HUES6 (cell line): ENCODE results near the gene DIP2C.

Source experiments
- H3K27ac ChIP-seq: 2 replicates; pipeline ENCODE4 v1.7.0; 2013; ENCODE audit warnings: low read depth, mild to moderate bottlenecking, low read length, inconsistent platforms
- H3K27me3 ChIP-seq: 2 replicates; pipeline ENCODE4 v1.6.1; 2013; ENCODE audit warnings: low read length; ENCODE audit not compliant: control insufficient read depth, insufficient read depth
- H3K36me3 ChIP-seq: 2 replicates; pipeline ENCODE4 v1.6.1; 2013; ENCODE audit warnings: low read length; ENCODE audit not compliant: control insufficient read depth, insufficient read depth
- H3K4me1 ChIP-seq: 2 replicates; pipeline ENCODE4 v1.6.1; 2013; ENCODE audit warnings: low read length; ENCODE audit not compliant: control insufficient read depth, insufficient read depth
- H3K4me3 ChIP-seq: 2 replicates; pipeline ENCODE4 v1.5.1; 2013; ENCODE audit warnings: low read depth, low read length
- H3K9ac ChIP-seq: one replicate; pipeline ENCODE4 v1.6.1; 2013; ENCODE audit warnings: mild to moderate bottlenecking, low read length
- H3K9me3 ChIP-seq: 2 replicates; pipeline ENCODE4 v1.6.1; 2013; ENCODE audit warnings: low read depth, low read length; ENCODE audit not compliant: control insufficient read depth, insufficient read depth

The DIP2C gene

DNA sequence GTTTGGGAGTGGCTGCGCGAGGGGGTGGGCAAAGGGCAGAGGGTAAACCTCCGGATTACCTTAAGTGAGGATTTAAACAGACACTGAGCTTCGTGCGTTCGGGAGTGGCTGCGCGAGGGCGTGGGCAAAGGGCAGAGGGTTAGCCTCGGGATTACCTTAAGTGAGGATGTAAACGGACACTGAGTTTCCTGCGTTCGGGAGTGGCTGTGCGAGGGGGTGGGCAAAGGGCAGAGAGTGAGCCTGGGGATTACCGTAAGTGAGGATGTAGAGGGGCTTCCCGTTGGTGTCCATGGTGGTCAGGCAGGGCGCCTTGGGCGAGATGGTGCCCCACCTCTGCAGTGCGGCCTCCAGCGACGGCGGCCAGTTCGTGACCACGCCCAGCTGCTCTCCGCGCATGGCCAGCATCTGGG lies 275.8 kb downstream of the DIP2C start:
- H3K4me3 ChIP-seq: no peak overlapping the region
- H3K9me3 ChIP-seq: no peaks in the 10 kb centered on the region
- no peak overlapping the region for H3K27ac ChIP-seq
- no peaks in the 10 kb centered on the region for H3K27me3 ChIP-seq
- H3K4me1 ChIP-seq: peaks cover 4% of the 10 kb centered on the region; the same call in 1 of the 2 replicates
- H3K36me3 ChIP-seq: peaks cover 2% of the 10 kb centered on the region; the same call in 1 of the 2 replicates
- H3K9ac ChIP-seq: no peak overlapping the region

DNA sequence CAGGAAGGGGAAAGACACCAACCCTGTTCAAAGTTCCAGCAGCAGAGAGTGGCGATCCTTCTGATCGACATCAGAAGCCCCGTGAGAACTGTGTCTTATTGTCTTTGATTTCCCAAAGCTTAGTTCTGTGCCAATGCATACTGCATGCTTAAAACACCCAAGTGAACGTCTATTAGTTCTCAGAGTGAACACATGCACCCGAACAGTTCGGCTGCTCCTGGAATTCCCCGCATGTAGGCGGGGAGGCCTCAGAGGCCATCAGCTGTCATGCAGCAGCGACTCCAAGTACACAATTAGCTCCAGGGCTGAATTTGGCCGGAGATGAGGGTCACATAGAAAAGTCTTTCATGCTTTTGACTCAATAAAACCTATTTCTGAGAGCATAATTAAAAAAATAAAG lies 277.4 kb downstream of the DIP2C start:
- Histone ChIP-seq H3K36me3 (peaks cover 13% of the 10 kb centered on the region), H3K9me3 (no peaks in the 10 kb centered on the region), H3K27me3 (no peaks in the 10 kb centered on the region), H3K27ac (no peak overlapping the region), H3K4me3 (no peak overlapping the region), H3K4me1 (peaks cover 4% of the 10 kb centered on the region; the same call in 1 of the 2 replicates), H3K9ac (no peak overlapping the region)

DNA sequence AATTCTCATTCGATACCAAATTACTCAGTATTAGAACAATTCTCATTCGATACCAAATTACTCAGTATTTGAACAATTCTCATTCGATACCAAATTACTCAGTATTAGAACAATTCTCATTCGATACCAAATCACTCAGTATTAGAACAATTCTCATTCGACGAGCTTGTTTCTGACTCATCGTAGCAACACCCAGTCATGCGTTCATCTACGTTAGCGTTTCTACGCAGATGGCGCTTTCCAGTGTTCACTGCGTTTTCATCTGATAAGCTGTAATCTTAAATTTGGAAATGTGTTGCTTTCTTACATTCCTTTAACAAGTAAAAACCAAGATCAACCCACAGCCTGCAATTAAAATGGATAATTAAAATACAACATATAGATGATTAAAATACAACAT lies 277.9 kb downstream of the DIP2C start:
- H3K9ac ChIP-seq: no peak overlapping the region
- H3K27me3 ChIP-seq: no peaks in the 10 kb centered on the region
- H3K4me1 ChIP-seq: peaks cover 4% of the 10 kb centered on the region; the same call in 1 of the 2 replicates
- H3K36me3 ChIP-seq: peaks cover 13% of the 10 kb centered on the region
- H3K27ac ChIP-seq: no peak overlapping the region
- no peak overlapping the region for H3K4me3 ChIP-seq
- no peaks in the 10 kb centered on the region for H3K9me3 ChIP-seq

DNA sequence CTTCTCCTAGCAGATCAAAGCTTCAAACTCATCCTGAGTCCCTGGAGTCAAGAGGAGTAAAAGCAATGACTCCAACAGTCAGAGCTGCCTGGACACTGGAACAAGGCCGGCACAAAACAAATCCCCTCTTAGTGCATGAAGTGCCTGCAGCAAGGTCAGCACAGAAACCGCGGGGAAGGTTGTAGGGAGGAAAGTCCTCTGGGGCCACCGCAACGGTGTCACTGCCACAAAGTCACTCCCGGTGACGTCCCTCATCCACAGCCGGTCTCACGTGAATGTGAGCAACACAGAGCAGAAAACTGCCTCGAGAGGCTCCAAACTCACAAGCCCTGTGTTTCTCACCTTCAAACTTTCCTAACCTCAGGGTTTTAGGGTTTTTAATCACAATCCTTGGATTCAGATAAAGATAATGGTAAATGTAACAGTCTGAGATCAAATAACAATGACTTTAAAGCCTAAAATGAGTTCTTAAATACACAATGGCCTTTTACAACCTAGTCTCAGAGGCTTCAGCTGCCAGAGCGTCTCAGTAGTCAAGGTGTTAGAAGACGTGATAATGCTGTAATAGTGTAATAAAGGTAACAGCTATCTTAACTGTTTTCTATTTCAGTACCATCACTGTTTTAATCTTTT lies 279.9 kb downstream of the DIP2C start:
- Histone ChIP-seq H3K27me3 (no peaks in the 10 kb centered on the region), H3K4me3 (no peak overlapping the region), H3K4me1 (no peaks in the 10 kb centered on the region; the same call in 1 of the 2 replicates), H3K9ac (no peak overlapping the region), H3K36me3 (peaks cover 13% of the 10 kb centered on the region), H3K27ac (no peak overlapping the region), H3K9me3 (no peaks in the 10 kb centered on the region)

DNA sequence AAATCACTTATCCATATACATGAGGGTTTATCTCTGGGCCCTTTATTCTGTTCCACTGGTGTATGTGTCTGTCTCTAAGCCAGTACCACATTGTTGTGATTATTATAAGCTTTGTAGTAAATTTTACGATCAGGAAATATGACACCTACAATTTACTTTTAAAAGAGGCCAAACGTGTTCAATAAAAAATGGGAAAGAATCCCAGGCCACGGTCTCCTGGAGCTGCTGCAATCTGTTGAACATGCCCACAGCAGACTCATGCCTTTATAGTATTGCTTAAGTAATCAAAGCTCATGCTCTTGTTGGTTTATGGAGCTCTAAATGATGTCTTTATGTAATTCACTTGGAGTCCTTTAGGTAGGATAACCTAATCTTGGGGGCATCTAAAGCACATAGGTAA lies 281.2 kb downstream of the DIP2C start:
- Histone ChIP-seq H3K4me3 (no peak overlapping the region), H3K9ac (no peak overlapping the region), H3K27me3 (no peaks in the 10 kb centered on the region), H3K4me1 (no peaks in the 10 kb centered on the region; the same call in 1 of the 2 replicates), H3K36me3 (peaks cover 13% of the 10 kb centered on the region), H3K27ac (no peak overlapping the region), H3K9me3 (no peaks in the 10 kb centered on the region)

DNA sequence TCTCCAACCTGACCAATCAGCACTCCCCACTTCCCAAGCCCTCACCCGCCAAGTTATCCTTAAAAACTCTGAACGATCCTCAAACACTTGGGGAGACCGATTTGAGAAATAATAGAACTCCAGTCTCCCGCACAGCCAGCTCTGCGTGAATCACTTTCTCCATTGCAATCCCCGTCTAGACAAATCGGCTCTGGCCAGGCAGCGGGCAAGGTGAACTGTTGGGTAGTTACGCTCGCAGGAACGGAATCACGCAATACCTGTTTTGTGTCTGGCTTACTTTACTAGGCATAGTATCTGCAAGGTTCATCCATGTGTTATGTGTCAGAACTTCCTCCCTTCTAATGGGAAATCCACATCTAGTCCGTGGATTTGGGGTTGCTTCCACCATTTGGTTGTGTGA lies 282.5 kb downstream of the DIP2C start:
- Histone ChIP-seq H3K27me3 (no peaks in the 10 kb centered on the region), H3K27ac (no peak overlapping the region), H3K36me3 (peaks cover 13% of the 10 kb centered on the region), H3K9ac (no peak overlapping the region), H3K4me3 (no peak overlapping the region), H3K9me3 (no peaks in the 10 kb centered on the region), H3K4me1 (no peaks in the 10 kb centered on the region; the same call in 1 of the 2 replicates)

DNA sequence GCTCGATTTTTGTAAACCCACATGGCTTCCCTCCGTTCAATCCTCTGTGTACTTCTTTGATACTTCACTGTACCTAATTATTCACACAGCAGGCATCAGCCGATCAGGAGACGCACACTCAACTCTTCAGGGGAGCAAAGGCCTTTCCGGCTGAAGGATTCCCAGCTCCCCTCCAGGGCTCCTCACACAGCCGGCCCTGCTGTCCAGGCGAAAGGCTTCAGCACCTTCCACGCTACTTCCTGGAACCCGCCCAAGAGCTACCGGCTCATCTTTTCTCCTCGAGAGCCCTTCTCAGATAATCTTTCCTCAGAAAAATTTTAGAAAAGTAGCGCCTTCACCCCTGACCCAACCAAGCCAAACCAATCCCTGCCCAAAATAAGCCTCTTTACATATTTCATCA lies 283.8 kb downstream of the DIP2C start:
- no peaks in the 10 kb centered on the region for H3K9me3 ChIP-seq
- H3K36me3 ChIP-seq: peaks cover 13% of the 10 kb centered on the region
- H3K4me1 ChIP-seq: no peaks in the 10 kb centered on the region; the same call in 1 of the 2 replicates
- H3K4me3 ChIP-seq: no peak overlapping the region
- no peak overlapping the region for H3K9ac ChIP-seq
- no peaks in the 10 kb centered on the region for H3K27me3 ChIP-seq
- H3K27ac ChIP-seq: no peak overlapping the region

DNA sequence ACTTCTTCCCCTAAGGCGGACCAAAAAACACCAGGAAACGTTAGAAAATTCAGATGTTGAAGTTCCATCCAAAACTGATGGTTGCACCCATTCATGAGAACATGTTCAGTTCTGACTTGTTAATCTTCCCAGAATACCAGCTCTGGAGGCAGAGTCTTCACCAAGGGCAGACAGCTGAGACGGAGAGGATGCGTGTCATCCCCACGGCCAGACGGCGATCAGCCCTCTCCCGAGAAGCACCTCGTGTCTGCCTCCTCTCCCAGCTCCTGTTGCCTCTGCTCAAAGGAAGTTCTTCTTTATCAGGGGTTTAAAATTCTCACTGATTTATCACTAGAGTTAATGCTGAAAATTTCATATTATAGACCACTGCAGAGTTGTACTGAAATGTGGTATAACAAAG lies 284.5 kb downstream of the DIP2C start:
- Histone ChIP-seq H3K27ac (no peak overlapping the region), H3K36me3 (peaks cover 13% of the 10 kb centered on the region), H3K9me3 (no peaks in the 10 kb centered on the region), H3K4me1 (no peaks in the 10 kb centered on the region; the same call in 1 of the 2 replicates), H3K9ac (no peak overlapping the region), H3K4me3 (no peak overlapping the region), H3K27me3 (no peaks in the 10 kb centered on the region)

DNA sequence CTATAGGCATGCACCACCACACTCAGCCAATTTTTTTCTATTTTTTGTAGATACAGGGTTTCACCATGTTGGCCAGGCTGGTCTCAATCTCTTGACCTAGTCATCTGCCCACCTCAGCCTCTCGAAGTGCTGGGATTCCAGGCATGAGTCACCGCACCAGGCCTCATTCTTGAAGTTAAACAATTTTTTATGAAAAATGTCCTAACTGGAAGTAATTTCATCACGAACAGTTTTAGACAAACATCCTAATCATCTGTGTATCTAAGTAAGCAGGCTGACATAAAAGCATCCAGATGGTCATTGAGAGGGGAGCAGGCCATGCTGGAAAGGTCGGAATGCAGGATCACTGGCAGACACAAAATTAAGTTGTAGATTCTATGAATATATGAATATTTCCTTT lies 285.1 kb downstream of the DIP2C start:
- Histone ChIP-seq H3K9me3 (no peaks in the 10 kb centered on the region), H3K4me1 (no peaks in the 10 kb centered on the region; the same call in 1 of the 2 replicates), H3K27ac (no peak overlapping the region), H3K36me3 (peaks cover 13% of the 10 kb centered on the region), H3K27me3 (no peaks in the 10 kb centered on the region), H3K9ac (no peak overlapping the region), H3K4me3 (no peak overlapping the region)

DNA sequence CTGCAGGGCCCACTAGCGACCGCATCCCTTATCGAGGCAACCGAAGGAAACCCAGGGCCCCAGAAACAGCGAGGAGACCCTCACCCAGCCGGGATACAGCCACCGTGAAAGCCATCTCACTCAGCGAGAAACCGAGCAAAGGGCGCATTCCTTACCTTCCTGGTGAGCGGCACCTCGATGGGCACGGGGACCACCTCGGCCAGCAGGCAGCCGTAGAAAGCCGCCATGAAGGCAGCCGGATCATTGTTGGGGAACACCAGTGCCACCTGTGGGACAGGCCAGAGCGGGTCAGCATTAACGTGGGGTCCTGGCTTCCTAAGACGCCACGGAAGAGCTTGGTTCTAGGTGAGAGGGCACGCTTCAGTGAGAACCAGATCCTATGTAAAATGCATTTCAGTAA lies 290.5 kb downstream of the DIP2C start:
- Histone ChIP-seq H3K4me1 (peaks cover 7% of the 10 kb centered on the region), H3K27me3 (no peaks in the 10 kb centered on the region), H3K9ac (no peak overlapping the region), H3K9me3 (no peaks in the 10 kb centered on the region), H3K27ac (no peak overlapping the region), H3K4me3 (no peak overlapping the region), H3K36me3 (0 out of 2 replicates have a peak, but pooled peaks cover 2% of the 10 kb centered on the region)

DNA sequence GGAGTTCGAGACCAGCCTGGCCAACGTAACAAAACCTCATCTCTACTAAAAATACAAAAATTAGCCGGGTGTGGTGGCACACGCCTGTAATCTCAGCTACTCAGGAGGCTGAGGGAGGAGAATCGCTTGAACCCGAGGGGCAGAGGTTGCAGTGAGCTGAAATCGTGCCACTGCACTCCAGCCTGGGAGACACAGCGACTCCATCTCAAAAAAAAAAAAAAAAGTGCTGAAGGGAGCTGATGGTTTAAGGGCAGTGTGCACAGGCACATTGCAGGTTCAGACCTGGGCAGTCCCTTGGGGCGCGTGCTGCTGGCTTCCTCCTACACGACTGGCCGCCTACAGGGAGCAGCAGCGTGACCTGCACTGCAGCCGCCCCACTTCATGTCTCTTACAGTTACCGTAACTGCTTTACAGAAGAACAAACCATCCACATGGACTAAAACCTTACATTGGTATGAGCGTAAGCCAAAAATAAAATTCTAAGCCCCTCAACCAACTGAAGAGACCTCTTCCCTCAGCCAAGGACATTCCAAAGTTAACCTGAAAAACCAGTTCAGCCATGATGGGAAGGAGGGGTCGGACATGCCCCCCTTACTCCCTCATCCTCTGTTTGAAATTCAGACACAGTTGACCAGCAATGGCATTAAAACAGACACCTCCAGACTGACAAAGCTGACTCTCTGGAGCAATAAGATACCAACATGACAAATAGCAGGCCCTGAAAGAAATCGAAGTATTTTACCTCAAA lies 292.0 kb downstream of the DIP2C start:
- H3K27me3 ChIP-seq: no peaks in the 10 kb centered on the region
- no peak overlapping the region for H3K27ac ChIP-seq
- H3K9ac ChIP-seq: no peak overlapping the region
- no peak overlapping the region for H3K4me3 ChIP-seq
- no peaks in the 10 kb centered on the region for H3K9me3 ChIP-seq
- 0 out of 2 replicates have a peak, but pooled peaks cover 2% of the 10 kb centered on the region for H3K36me3 ChIP-seq
- H3K4me1 ChIP-seq: peaks cover 7% of the 10 kb centered on the region
